Smooth muscle cell (in vitro differentiated cells): ENCODE data around the gene DCN. TPM values are rescaled to one million over a fixed set of nuclear protein-coding genes. Genes with fewer than 3 reads are reported as not detected.

Experiments
- DNase-seq: peaks from one replicate; lab custom pipeline; 2025; ENCODE audit not compliant: unreplicated experiment; lab: John Stamatoyannopoulos, UW
- H2AFZ ChIP-seq: fragments of 200-600 bp; sonication (generic); 2 replicates; pipeline ENCODE4 v1.6.0; 2016; ENCODE audit warnings: antibody characterized with exemption, low read depth, mild to moderate bottlenecking
- H3F3A ChIP-seq: fragments of 200-600 bp; sonication (generic); 2 replicates; pipeline ENCODE4 v1.6.0; 2017; ENCODE audit warnings: antibody characterized with exemption, low read depth
- H3K27ac ChIP-seq: fragments of 200-600 bp; sonication (generic); 2 replicates; pipeline ENCODE4 v1.5.1; 2016; ENCODE audit warnings: low read depth, mild to moderate bottlenecking
- H3K27me3 ChIP-seq: fragments of 200-600 bp; sonication (generic); 2 replicates; pipeline ENCODE4 v1.6.1; 2016; ENCODE audit warnings: low read depth, mild to moderate bottlenecking
- H3K36me3 ChIP-seq: fragments of 200-600 bp; sonication (generic); 2 replicates; pipeline ENCODE4 v1.5.1; 2016; ENCODE audit warnings: low read depth
- H3K4me1 ChIP-seq: fragments of 200-600 bp; sonication (generic); 2 replicates; pipeline ENCODE4 v1.5.1; 2016; ENCODE audit warnings: low read depth
- H3K4me2 ChIP-seq: fragments of 200-600 bp; sonication (generic); 2 replicates; pipeline ENCODE4 v1.6.0; 2016; ENCODE audit warnings: mild to moderate bottlenecking
- H3K4me3 ChIP-seq: fragments of 200-600 bp; sonication (generic); 2 replicates; pipeline ENCODE4 v1.5.1; 2016; ENCODE audit warnings: mild to moderate bottlenecking
- H3K79me2 ChIP-seq: fragments of 200-600 bp; sonication (generic); 2 replicates; pipeline ENCODE4 v1.6.0; 2016; ENCODE audit warnings: low read depth, mild to moderate bottlenecking
- H3K9ac ChIP-seq: fragments of 200-600 bp; sonication (generic); 2 replicates; pipeline ENCODE4 v1.6.0; 2016; ENCODE audit warnings: low read depth
- H3K9me3 ChIP-seq: fragments of 200-600 bp; sonication (generic); replicated peaks from 2 replicates; pipeline ENCODE4 v1.5.1; 2016; ENCODE audit warnings: low read depth
- H4K20me1 ChIP-seq: fragments of 200-600 bp; sonication (generic); 2 replicates; pipeline ENCODE4 v1.6.0; 2016; ENCODE audit warnings: low read depth
- CTCF ChIP-seq: fragments of 200-600 bp; sonication (generic); IDR thresholded peaks from 2 replicates; pipeline ENCODE4 v1.5.1; 2017; ENCODE audit warnings: borderline replicate concordance, mild to moderate bottlenecking, antibody characterized with exemption; ENCODE audit not compliant: insufficient read depth, poor library complexity, severe bottlenecking
- WGBS: methylation state at CpG from one replicate; pipeline ENCODE4 v1.1.7; 2016; ENCODE audit warnings: low lambda C conversion rate; 5-methylcytosine and 5-hydroxymethylcytosine counted together
- polyA plus RNA-seq: library from polyadenylated mRNA; unstranded; fragments of >200 nt; fragmentation: Nextera tagmentation; extraction: Ambion mirVana; gene quantifications from 2 replicates; pipeline ENCODE4 v1.2.1, GENCODE V29; 2016
- total RNA-seq: library from RNA; depleted of rRNA; stranded (reverse); fragments of >200 nt; gene quantifications from 2 replicates; pipeline ENCODE4 v1.2.3, GENCODE V29; 2014

DCN gene
- total and polyA plus RNA-seq, 2 experiments from 2014 or later, result 1,354 to 1,657 TPM

GRCh38 chr12:91180582-91181395 is 1.8 kb downstream of the DCN start:
- DNase-seq, result no peak
- Histone ChIP-seq H3K4me1 (peaks cover 23% of the 10 kb centered on the region), H3K27me3 (no peaks in the 10 kb centered on the region), H3K9ac (peak overlapping the region; percentile 70), H3F3A (peaks cover 28% of the 10 kb centered on the region), H4K20me1 (no peaks in the 10 kb centered on the region), H3K9me3 (no peaks in the 10 kb centered on the region), H2AFZ (peak overlapping the region; percentile 83), H3K27ac (peak overlapping the region; percentile 91), H3K4me2 (peak overlapping the region; percentile 90), H3K4me3 (peak overlapping the region; percentile 58), H3K79me2 (peaks cover 71% of the 10 kb centered on the region), H3K36me3 (no peaks in the 10 kb centered on the region)
- 20% methylated on average over 4 of the region's 4 CpGs for WGBS
- TF ChIP-seq CTCF, result no peak

- H2AFZ ChIP-seq, result peak overlapping the region; percentile 83
- H3K9ac ChIP-seq, result peak overlapping the region; percentile 70
- peak overlapping the region; percentile 58 for H3K4me3 ChIP-seq
- no peaks in the 10 kb centered on the region for H4K20me1 ChIP-seq
- peaks cover 28% of the 10 kb centered on the region for H3F3A ChIP-seq
- peaks cover 30% of the 10 kb centered on the region for H3K4me1 ChIP-seq
- no peaks in the 10 kb centered on the region for H3K27me3 ChIP-seq
- no peak for DNase-seq
- 66% methylated on average over 5 of the region's 5 CpGs for whole genome bisulfite sequencing
- H3K79me2 ChIP-seq, result peaks cover 78% of the 10 kb centered on the region
- TF ChIP-seq CTCF, result no peak
- H3K27ac ChIP-seq, result peak overlapping the region; percentile 91
- peaks cover 1% of the 10 kb centered on the region for H3K36me3 ChIP-seq
- H3K9me3 ChIP-seq, result no peaks in the 10 kb centered on the region
- H3K4me2 ChIP-seq, result peak overlapping the region; percentile 90
Observed at GRCh38 chr12:91179966-91180561, 2.6 kb downstream of the DCN start.

- 51% methylated on average over 7 of the region's 7 CpGs for WGBS
- H3K27ac ChIP-seq, result peak overlapping the region; percentile 91
- H3K79me2 ChIP-seq, result peaks cover 80% of the 10 kb centered on the region
- peaks cover 4% of the 10 kb centered on the region for H3K36me3 ChIP-seq
- no peak for TF ChIP-seq CTCF
- no peaks in the 10 kb centered on the region for H3K27me3 ChIP-seq
- peak overlapping the region; percentile 90 for H3K4me2 ChIP-seq
- no peaks in the 10 kb centered on the region for H4K20me1 ChIP-seq
- H2AFZ ChIP-seq, result no peak overlapping the region
- DNase-seq, result no peak
- H3K9me3 ChIP-seq, result no peaks in the 10 kb centered on the region
- peak overlapping the region; percentile 70 for H3K9ac ChIP-seq
- peak overlapping the region; percentile 58 for H3K4me3 ChIP-seq
- peaks cover 34% of the 10 kb centered on the region for H3K4me1 ChIP-seq
- peaks cover 28% of the 10 kb centered on the region for H3F3A ChIP-seq
Observed at GRCh38 chr12:91179315-91179714, 3.3 kb downstream of the DCN start.
